Panc1 (cell line): ENCODE results near the gene CYP2B6. TPM values are rescaled to one million over a fixed set of nuclear protein-coding genes. Genes with fewer than 3 reads are reported as not detected.
"Not testable (repeated sequence)": the region's sequence is repeated elsewhere in the genome, so short reads cannot be mapped to it uniquely, and the experiment has no call there.

Experiments used
- ATAC-seq: fragments of 200-7000 bp; cut with Tn5 transposase; 2 replicates; pipeline ENCODE4 v1.9.1; 2020; ENCODE audit warnings: mild to moderate bottlenecking, moderate library complexity
- BruUV-seq: library from RNA; stranded (reverse); fragments of 400-500 nt; replicated peaks from 2 replicates; lab custom pipeline; 2021; lab: Mats Ljungman, UMichigan
- CTCF ChIA-PET: fragments of 300-600 bp; sonication (Branson Sonifier 250); formaldehyde crosslinking; loops from one replicate; lab custom pipeline; 2022; ENCODE audit warnings: antibody characterized with exemption; lab: Charles Lee
- POLR2A ChIA-PET: fragments of 300-600 bp; sonication (Branson Sonifier 250); formaldehyde crosslinking; loops from one replicate; lab custom pipeline; 2022; ENCODE audit warnings: antibody characterized with exemption; lab: Charles Lee
- DNase-seq: peaks from one replicate; pipeline ENCODE4 v3.0.0-alpha.2; 2010; ENCODE audit warnings: low read depth, low spot score
- H3K27ac ChIP-seq: 2 replicates; pipeline ENCODE4 v1.5.1; 2011; ENCODE audit warnings: mild to moderate bottlenecking, low read length, inconsistent platforms
- H3K27me3 ChIP-seq: fragments of 200-500 bp; sonication (Bioruptor generic); 2 replicates; pipeline ENCODE4 v1.6.0; 2014; ENCODE audit warnings: low read length, inconsistent platforms; ENCODE audit not compliant: control insufficient read depth, insufficient read depth
- H3K36me3 ChIP-seq: fragments of 200-500 bp; sonication (Bioruptor generic); 2 replicates; pipeline ENCODE4 v1.5.1; 2014; ENCODE audit warnings: inconsistent platforms, mild to moderate bottlenecking, low read length, moderate library complexity; ENCODE audit not compliant: control insufficient read depth, insufficient read depth
- H3K4me1 ChIP-seq: 2 replicates; pipeline ENCODE4 v1.5.1; 2011; ENCODE audit warnings: inconsistent platforms, mild to moderate bottlenecking, low read length, moderate library complexity; ENCODE audit not compliant: control insufficient read depth, insufficient read depth
- H3K4me3 ChIP-seq, 2 experiments: 2 replicates each; pipeline ENCODE4 v1.5.1; 2011 to 2012; ENCODE audit warnings: low read depth in 2 of 2, low read length in 2 of 2, mild to moderate bottlenecking in 2 of 2, inconsistent platforms in 1 of 2, moderate library complexity in 1 of 2
- H3K9me3 ChIP-seq: fragments of 200-500 bp; sonication (Bioruptor generic); 2 replicates; pipeline ENCODE4 v1.5.1; 2014; ENCODE audit warnings: low read depth, mild to moderate bottlenecking, inconsistent platforms, low read length, moderate library complexity; ENCODE audit not compliant: control insufficient read depth, insufficient read depth
- POLR2AphosphoS5 ChIP-seq: IDR thresholded peaks from 2 replicates; pipeline ENCODE4 v1.6.1; 2012; ENCODE audit warnings: mild to moderate bottlenecking, low read depth, low read length, moderate library complexity
- in situ Hi-C: cut with HindIII; loops from 2 replicates; pipeline ENCODE4 v1.10.0; 2016; ENCODE audit warnings: low sequenced_read_pairs, low pct_unique_long_range_greater_than_20kb
- intact Hi-C: fragments of 100-400 bp; cut with micrococcal nuclease; formaldehyde crosslinking; loops from one replicate; pipeline ENCODE4 v1.10.0; 2022; ENCODE audit not compliant: unreplicated experiment
- total RNA-seq: library from RNA; stranded (reverse); gene quantifications from one replicate; pipeline ENCODE4 v1.2.1, GENCODE V29; 2021; ENCODE audit not compliant: unreplicated experiment
- TF ChIP-seq, protein P1 (sequence below): fragments of 450-650 bp; IDR thresholded peaks from 2 replicates; pipeline ENCODE4 v1.5.1; 2017; ENCODE audit warnings: mild to moderate bottlenecking

Gene CYP2B6
- total RNA-seq, 1 experiment from 2014 or later, result 0.26 TPM

DNA sequence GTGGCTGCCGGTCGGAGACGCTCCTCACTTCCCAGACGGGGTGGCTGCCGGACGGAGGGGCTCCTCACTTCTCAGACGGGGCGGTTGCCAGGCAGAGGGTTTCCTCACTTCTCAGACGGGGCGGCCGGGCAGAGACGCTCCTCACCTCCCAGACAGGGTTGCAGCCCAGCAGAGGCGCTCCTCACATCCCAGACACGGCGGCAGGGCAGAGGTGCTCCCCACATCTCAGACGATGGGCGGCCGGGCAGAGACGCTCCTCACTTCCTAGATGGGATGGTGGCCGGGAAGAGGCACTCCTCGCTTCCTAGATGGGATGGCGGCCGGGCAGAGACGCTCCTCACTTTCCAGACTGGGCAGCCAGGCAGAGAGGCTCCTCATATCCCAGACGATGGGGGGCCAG, 24.5 kb upstream of the CYP2B6 start:
- H3K9me3 ChIP-seq, DNase-seq, intact Hi-C loops, BruUV-seq, in situ Hi-C loops, H3K27ac ChIP-seq, ATAC-seq, POLR2A ChIA-PET, H3K4me3 ChIP-seq, H3K36me3 ChIP-seq, H3K27me3 ChIP-seq, CTCF ChIA-PET: not testable (repeated sequence)
- H3K4me1 ChIP-seq, result peaks cover 12% of the 10 kb centered on the region

DNA sequence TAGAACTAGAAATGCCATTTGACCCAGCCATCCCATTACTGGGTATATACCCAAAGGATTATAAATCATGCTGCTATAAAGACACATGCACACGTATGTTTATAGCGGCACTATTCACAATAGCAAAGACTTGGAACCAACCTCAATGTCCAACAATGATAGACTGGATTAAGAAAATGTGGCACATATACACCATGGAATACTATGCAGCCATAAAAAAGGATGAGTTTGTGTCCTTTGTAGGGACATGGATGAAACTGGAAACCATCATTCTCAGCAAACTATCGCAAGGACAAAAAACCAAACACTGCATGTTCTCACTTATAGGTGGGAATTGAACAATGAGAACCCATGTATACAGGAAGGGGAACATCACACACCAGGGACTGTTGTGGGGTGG, 23.0 kb upstream of the CYP2B6 start:
- H3K9me3 ChIP-seq, POLR2A ChIA-PET, H3K4me3 ChIP-seq, H3K36me3 ChIP-seq, in situ Hi-C loops, BruUV-seq, H3K4me1 ChIP-seq, CTCF ChIA-PET, H3K27me3 ChIP-seq, DNase-seq, intact Hi-C loops, ATAC-seq, H3K27ac ChIP-seq: not testable (repeated sequence)

DNA sequence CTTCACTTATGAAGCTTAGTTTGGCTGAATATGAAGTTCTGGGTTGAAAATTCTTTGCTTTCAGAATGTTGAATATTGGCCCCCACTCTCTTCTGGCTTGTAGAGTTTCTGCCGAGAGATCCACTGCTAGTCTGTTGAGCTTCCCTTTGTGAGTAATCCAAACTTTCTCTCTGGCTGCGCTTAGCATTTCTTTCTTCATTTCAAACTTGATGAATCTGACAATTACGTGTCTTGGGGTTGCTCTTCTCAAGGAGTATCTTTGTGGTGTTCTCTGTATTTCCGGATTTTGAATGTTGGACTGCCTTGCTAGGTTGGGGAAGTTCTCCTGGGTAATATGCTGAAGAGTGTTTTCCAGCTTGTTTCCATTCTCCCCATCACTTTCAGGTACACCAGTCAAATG, 21.4 kb upstream of the CYP2B6 start:
- ATAC-seq, BruUV-seq, intact Hi-C loops, H3K9me3 ChIP-seq, H3K4me3 ChIP-seq, CTCF ChIA-PET, H3K27me3 ChIP-seq, DNase-seq, H3K27ac ChIP-seq, H3K36me3 ChIP-seq, in situ Hi-C loops, H3K4me1 ChIP-seq, POLR2A ChIA-PET: not testable (repeated sequence)

DNA sequence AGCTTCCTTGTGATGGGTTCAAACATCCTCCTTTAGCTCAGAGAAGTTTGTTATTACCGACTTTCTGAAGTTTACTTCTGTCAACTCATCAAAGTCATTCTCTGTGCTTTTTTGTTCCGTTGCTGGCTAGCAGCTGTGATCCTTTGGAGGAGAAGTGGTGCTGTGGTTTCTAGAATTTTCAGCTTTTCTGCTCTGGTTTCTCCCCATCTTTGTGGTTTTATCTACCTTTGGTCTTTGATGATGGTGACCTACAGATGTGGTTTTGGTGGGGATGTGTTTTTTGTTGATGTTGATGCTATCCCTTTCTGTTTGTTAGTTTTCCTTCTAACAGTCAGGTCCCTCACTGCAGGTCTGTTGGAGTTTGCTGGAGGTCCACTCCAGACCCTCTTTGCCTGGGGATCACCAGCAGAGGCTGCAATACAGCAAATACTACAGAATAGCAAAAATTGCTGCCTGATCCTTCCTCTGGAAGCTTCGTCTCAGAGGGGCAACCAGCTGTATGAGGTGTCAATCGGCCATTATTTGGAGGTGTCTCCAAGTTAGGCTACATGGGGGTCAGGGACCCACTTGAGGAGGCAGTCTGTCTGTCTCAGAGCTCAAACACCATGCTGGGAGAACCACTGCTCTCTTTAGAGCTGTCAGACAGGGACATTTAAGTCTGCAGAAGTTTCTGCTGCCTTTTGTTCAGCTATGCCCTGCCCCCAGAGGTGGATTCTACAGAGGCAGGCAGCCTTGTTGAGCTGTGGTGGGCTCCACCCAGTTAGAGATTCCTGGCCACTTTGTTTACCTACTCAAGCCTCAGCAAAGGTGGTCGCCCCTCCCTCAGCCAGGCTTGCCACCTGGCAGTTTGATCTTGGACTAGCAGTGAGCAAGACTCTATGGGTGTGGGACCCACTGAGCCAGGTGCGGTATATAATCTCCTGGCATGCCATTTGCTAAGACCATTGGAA, 20.4 kb upstream of the CYP2B6 start:
- CTCF ChIA-PET, H3K36me3 ChIP-seq, DNase-seq, intact Hi-C loops, H3K27me3 ChIP-seq, in situ Hi-C loops, BruUV-seq, H3K9me3 ChIP-seq, ATAC-seq, H3K4me1 ChIP-seq, H3K27ac ChIP-seq, H3K4me3 ChIP-seq: not testable (repeated sequence)
- POLR2A ChIA-PET, result interaction anchor here (0.7 kb wide), 1 partner anchor 169 kb away, joined by 3 read pairs; no protein-coding TSS in a partner anchor

DNA sequence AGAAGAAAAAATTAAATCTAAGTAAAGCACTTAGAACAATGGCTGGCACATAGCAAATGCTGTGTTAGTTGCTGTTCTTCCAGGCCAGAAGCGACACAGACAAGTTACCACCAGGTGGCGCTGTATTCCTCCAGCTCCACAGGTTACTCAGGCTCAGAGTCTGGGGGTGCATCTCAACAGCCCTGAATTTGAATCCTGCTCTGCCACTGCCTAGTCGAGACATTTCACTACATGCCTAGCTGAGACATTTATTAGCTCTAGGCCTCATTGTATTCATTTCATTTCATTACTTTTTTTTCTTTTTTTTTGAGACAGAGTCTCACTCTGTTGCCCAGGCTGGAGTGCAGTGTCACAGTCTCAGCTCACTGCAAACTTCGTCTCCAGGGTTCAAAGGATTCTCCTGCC, 16.4 kb upstream of the CYP2B6 start:
- BruUV-seq, result no TSS peak
- no peaks in the 10 kb centered on the region for H3K36me3 ChIP-seq
- ChIA-PET POLR2A (no interaction called here), CTCF (interaction anchor here (0.7 kb wide), 1 partner anchor 172 kb away, joined by 4 read pairs; no protein-coding TSS in a partner anchor)
- TF ChIP-seq POLR2AphosphoS5, result no peak
- TF ChIP-seq, protein P1, sequence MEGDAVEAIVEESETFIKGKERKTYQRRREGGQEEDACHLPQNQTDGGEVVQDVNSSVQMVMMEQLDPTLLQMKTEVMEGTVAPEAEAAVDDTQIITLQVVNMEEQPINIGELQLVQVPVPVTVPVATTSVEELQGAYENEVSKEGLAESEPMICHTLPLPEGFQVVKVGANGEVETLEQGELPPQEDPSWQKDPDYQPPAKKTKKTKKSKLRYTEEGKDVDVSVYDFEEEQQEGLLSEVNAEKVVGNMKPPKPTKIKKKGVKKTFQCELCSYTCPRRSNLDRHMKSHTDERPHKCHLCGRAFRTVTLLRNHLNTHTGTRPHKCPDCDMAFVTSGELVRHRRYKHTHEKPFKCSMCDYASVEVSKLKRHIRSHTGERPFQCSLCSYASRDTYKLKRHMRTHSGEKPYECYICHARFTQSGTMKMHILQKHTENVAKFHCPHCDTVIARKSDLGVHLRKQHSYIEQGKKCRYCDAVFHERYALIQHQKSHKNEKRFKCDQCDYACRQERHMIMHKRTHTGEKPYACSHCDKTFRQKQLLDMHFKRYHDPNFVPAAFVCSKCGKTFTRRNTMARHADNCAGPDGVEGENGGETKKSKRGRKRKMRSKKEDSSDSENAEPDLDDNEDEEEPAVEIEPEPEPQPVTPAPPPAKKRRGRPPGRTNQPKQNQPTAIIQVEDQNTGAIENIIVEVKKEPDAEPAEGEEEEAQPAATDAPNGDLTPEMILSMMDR, result peak; percentile 84
- H3K4me1 ChIP-seq, result no peaks in the 10 kb centered on the region
- DNase-seq (peak; percentile 22), ATAC-seq (peak; percentile 88)
- intact Hi-C loops (no loop called here), in situ Hi-C loops (no loop called here)
- H3K9me3 ChIP-seq, result no peaks in the 10 kb centered on the region
- H3K27me3 ChIP-seq, result no peaks in the 10 kb centered on the region
- no peak overlapping the region for H3K27ac ChIP-seq
- no peak overlapping the region for H3K4me3 ChIP-seq
